ENCODE data around the gene SLAMF7. TPM values are rescaled to one million over a fixed set of nuclear protein-coding genes. Genes with fewer than 3 reads are reported as not detected.

The SLAMF7 gene
- total RNA-seq, 1 donor from 2014 or later = 0.56 TPM

GRCh38 chr1:160748181-160748877 lies 9.3 kb downstream of the SLAMF7 start:
- H3K4me3 Mint-ChIP-seq (ENCODE audit: unreplicated experiment) = no peak overlapping the region
- H3K4me1 Mint-ChIP-seq (ENCODE audit: unreplicated experiment) = no peaks in the 10 kb centered on the region
- H3K27me3 Mint-ChIP-seq (ENCODE audit: unreplicated experiment) = peaks cover 3% of the 10 kb centered on the region
- DNase-seq (ENCODE audit: low spot score) = no peak
- H3K9me3 Mint-ChIP-seq (ENCODE audit: unreplicated experiment) = no peaks in the 10 kb centered on the region
- no peak for TF ChIP-seq CTCF (IDR thresholded peaks at IDR 0.05; ENCODE audit: unreplicated experiment)
- no peak overlapping the region for H3K27ac Mint-ChIP-seq (ENCODE audit: unreplicated experiment)
- H3K36me3 Mint-ChIP-seq (ENCODE audit: low read depth, unreplicated experiment) = no peaks in the 10 kb centered on the region

GRCh38 chr1:160748878-160749269 lies 9.8 kb downstream of the SLAMF7 start:
- H3K4me1 Mint-ChIP-seq (ENCODE audit: unreplicated experiment) = no peaks in the 10 kb centered on the region
- H3K27me3 Mint-ChIP-seq (ENCODE audit: unreplicated experiment) = peaks cover 3% of the 10 kb centered on the region
- no peak overlapping the region for H3K4me3 Mint-ChIP-seq (ENCODE audit: unreplicated experiment)
- no peak for DNase-seq (ENCODE audit: low spot score)
- TF ChIP-seq CTCF (IDR thresholded peaks at IDR 0.05; ENCODE audit: unreplicated experiment) = no peak
- H3K27ac Mint-ChIP-seq (ENCODE audit: unreplicated experiment) = no peak overlapping the region
- H3K9me3 Mint-ChIP-seq (ENCODE audit: unreplicated experiment) = no peaks in the 10 kb centered on the region
- H3K36me3 Mint-ChIP-seq (ENCODE audit: low read depth, unreplicated experiment) = no peaks in the 10 kb centered on the region

- Mint-ChIP-seq H3K4me1 (ENCODE audit: unreplicated experiment) (no peaks in the 10 kb centered on the region), H3K27me3 (ENCODE audit: unreplicated experiment) (peaks cover 3% of the 10 kb centered on the region), H3K27ac (ENCODE audit: unreplicated experiment) (no peak overlapping the region), H3K36me3 (ENCODE audit: low read depth, unreplicated experiment) (no peaks in the 10 kb centered on the region), H3K4me3 (ENCODE audit: unreplicated experiment) (no peak overlapping the region), H3K9me3 (ENCODE audit: unreplicated experiment) (no peaks in the 10 kb centered on the region)
- no peak for DNase-seq (ENCODE audit: low spot score)
- no peak for TF ChIP-seq CTCF (IDR thresholded peaks at IDR 0.05; ENCODE audit: unreplicated experiment)
Measured at GRCh38 chr1:160750608-160751007, 11.6 kb downstream of the SLAMF7 start.

- no peaks in the 10 kb centered on the region for H3K4me1 Mint-ChIP-seq (ENCODE audit: unreplicated experiment)
- peaks cover 3% of the 10 kb centered on the region for H3K27me3 Mint-ChIP-seq (ENCODE audit: unreplicated experiment)
- no peak for TF ChIP-seq CTCF (IDR thresholded peaks at IDR 0.05; ENCODE audit: unreplicated experiment)
- no peaks in the 10 kb centered on the region for H3K36me3 Mint-ChIP-seq (ENCODE audit: low read depth, unreplicated experiment)
- no peak overlapping the region for H3K4me3 Mint-ChIP-seq (ENCODE audit: unreplicated experiment)
- H3K27ac Mint-ChIP-seq (ENCODE audit: unreplicated experiment) = no peak overlapping the region
- DNase-seq (ENCODE audit: low spot score) = no peak
- H3K9me3 Mint-ChIP-seq (ENCODE audit: unreplicated experiment) = no peaks in the 10 kb centered on the region
Measured at GRCh38 chr1:160752406-160752805, 13.4 kb downstream of the SLAMF7 start.

- Mint-ChIP-seq H3K9me3 (ENCODE audit: unreplicated experiment) (no peaks in the 10 kb centered on the region), H3K4me1 (ENCODE audit: unreplicated experiment) (no peaks in the 10 kb centered on the region), H3K36me3 (ENCODE audit: low read depth, unreplicated experiment) (no peaks in the 10 kb centered on the region), H3K27me3 (ENCODE audit: unreplicated experiment) (peaks cover 3% of the 10 kb centered on the region), H3K27ac (ENCODE audit: unreplicated experiment) (no peak overlapping the region), H3K4me3 (ENCODE audit: unreplicated experiment) (no peak overlapping the region)
- DNase-seq (ENCODE audit: low spot score) = no peak
- TF ChIP-seq CTCF (IDR thresholded peaks at IDR 0.05; ENCODE audit: unreplicated experiment) = no peak
Measured at GRCh38 chr1:160752924-160753323, 13.9 kb downstream of the SLAMF7 start.

Measured in endothelial cell (in vitro differentiated cells).